Measurements from ENCODE around the gene LMBR1. TPM values are rescaled to one million over a fixed set of nuclear protein-coding genes. Genes with fewer than 3 reads are reported as not detected.
A peak's percentile ranks its signal among the peaks of the same experiment; 100 is the strongest.
"Not testable (repeated sequence)": the region's sequence is repeated elsewhere in the genome, so short reads cannot be mapped to it uniquely, and the experiment has no call there.

The LMBR1 gene
- polyA plus RNA-seq, 3 donors from 2014 or later, result 20.2 to 34.3 (median 23.3) TPM

GRCh38 chr7:156922304-156922703 lies 29.3 kb upstream of the LMBR1 start:
- Mint-ChIP-seq H3K4me3 (peak overlapping the region in 4 of 5 donors; percentile 39 to 75 (median 44)), H3K27ac (peak overlapping the region; percentile 51 to 99 (median 90)), H3K27me3 (ENCODE audit: low read depth in 3 of 3) (peaks cover 15 to 37% (median 17%) of the 10 kb centered on the region in 3 donors), H3K4me1 (peaks cover 15 to 21% of the 10 kb centered on the region in 2 donors)
- not testable (repeated sequence) for H3K9me3 Mint-ChIP-seq, H3K36me3 Mint-ChIP-seq, DNase-seq

GRCh38 chr7:156920487-156921373 lies 27.7 kb upstream of the LMBR1 start:
- Mint-ChIP-seq H3K27me3 (ENCODE audit: low read depth in 3 of 3) (peaks cover 13 to 37% (median 18%) of the 10 kb centered on the region in 3 donors), H3K27ac (peak overlapping the region in 5 of 6 donors; percentile 28 to 58 (median 49)), H3K4me1 (peaks cover 15 to 21% of the 10 kb centered on the region in 2 donors)
- H3K4me3 Mint-ChIP-seq, DNase-seq, H3K9me3 Mint-ChIP-seq, H3K36me3 Mint-ChIP-seq: not testable (repeated sequence)

DNA sequence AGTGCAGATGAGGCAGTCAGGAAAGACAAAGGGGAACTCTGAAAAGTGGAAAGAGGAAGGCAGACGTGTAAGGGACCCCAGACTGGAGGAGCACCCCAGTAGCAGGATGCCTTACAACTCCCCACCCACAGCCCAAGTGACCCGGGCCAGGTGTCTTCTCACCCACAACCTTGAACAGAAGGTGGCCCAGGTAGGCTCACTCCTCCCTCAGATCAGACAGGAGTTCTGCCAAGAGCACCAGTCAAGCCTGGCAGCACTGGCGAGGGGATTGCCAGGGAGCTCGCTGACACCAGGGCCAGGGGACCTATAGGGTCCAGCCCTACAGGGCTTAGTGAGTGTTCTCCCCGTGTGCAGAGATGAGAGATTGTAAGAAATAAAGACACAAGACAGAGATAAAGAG lies 27.1 kb upstream of the LMBR1 start:
- Mint-ChIP-seq H3K36me3 (peaks cover 0 to 2% (median 0%) of the 10 kb centered on the region in 3 donors), H3K27me3 (ENCODE audit: low read depth in 3 of 3) (peaks cover 13 to 40% (median 19%) of the 10 kb centered on the region in 3 donors), H3K4me3 (no peak overlapping the region), H3K27ac (peak overlapping the region in 2 of 6 donors; percentile 28 to 50), H3K4me1 (peaks cover 15 to 21% of the 10 kb centered on the region in 2 donors), H3K9me3 (no peaks in the 10 kb centered on the region)
- no peak for DNase-seq

GRCh38 chr7:156919132-156919713 lies 26.2 kb upstream of the LMBR1 start:
- H3K27me3 Mint-ChIP-seq (ENCODE audit: low read depth in 3 of 3), result peaks cover 13 to 34% (median 19%) of the 10 kb centered on the region in 3 donors
- no peaks in the 10 kb centered on the region for H3K9me3 Mint-ChIP-seq
- peaks cover 14 to 18% of the 10 kb centered on the region in 2 donors for H3K4me1 Mint-ChIP-seq
- H3K36me3 Mint-ChIP-seq, result peaks cover 0 to 2% (median 0%) of the 10 kb centered on the region in 3 donors
- no peak overlapping the region for H3K4me3 Mint-ChIP-seq
- no peak for DNase-seq
- no peak overlapping the region for H3K27ac Mint-ChIP-seq

DNA sequence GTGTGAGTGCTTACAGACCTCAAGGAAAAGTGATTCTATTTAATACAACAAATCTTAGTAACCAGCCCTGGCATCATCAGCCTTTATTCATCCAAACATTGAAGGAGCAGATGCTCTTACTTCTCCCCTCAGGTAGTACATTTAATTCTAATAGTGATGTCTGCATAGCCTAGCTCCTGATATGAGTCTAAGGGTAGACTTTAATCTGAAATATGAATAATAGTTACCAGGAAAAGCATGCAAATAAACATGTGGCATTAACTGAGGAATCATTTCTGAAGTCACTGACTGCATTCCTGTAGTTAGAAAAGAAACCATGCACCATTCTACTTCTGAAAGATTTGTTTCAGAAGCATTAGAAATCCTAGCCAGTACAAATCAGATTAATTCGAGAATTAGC lies 25.7 kb upstream of the LMBR1 start:
- Mint-ChIP-seq H3K4me3 (no peak overlapping the region), H3K27me3 (ENCODE audit: low read depth in 3 of 3) (peaks cover 13 to 34% (median 19%) of the 10 kb centered on the region in 3 donors), H3K9me3 (no peaks in the 10 kb centered on the region), H3K27ac (peak overlapping the region in 1 of 6 donors; percentile 13), H3K4me1 (peaks cover 11 to 15% of the 10 kb centered on the region in 2 donors), H3K36me3 (peaks cover 0 to 2% (median 0%) of the 10 kb centered on the region in 3 donors)
- no peak for DNase-seq

DNA sequence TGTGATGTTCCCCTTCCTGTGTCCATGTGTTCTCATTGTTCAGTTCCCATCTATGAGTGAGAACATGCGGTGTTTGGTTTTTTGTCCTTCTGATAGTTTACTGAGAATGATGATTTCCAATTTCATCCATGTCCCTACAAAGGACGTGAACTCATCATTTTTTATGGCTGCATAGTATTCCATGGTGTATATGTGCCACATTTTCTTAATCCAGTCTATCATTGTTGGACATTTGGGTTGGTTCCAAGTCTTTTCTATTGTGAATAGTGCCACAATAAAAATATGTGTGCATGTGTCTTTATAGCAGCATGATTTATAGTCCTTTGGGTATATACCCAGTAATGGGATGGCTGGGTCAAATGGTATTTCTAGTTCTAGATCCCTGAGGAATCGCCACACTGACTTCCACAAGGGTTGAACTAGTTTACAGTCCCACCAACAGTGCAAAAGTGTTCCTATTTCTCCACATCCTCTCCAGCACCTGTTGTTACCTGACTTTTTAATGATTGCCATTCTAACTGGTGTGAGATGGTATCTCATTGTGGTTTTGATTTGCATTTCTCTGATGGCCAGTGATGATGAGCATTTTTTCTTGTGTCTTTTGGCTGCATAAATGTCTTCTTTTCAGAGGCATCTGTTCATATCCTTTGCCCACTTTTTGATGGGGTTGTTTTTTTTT lies 16.7 kb upstream of the LMBR1 start:
- not testable (repeated sequence) for DNase-seq, H3K4me3 Mint-ChIP-seq, H3K36me3 Mint-ChIP-seq, H3K27ac Mint-ChIP-seq, H3K9me3 Mint-ChIP-seq, H3K4me1 Mint-ChIP-seq
- peaks cover 4 to 11% (median 10%) of the 10 kb centered on the region in 3 donors for H3K27me3 Mint-ChIP-seq (ENCODE audit: low read depth in 3 of 3)

- Mint-ChIP-seq H3K27me3 (ENCODE audit: low read depth in 3 of 3) (peaks cover 6 to 12% (median 10%) of the 10 kb centered on the region in 3 donors), H3K36me3 (peaks cover 0 to 4% (median 0%) of the 10 kb centered on the region in 3 donors), H3K27ac (no peak overlapping the region), H3K9me3 (peaks cover 0 to 2% (median 0%) of the 10 kb centered on the region in 6 donors), H3K4me1 (peaks cover 3 to 4% of the 10 kb centered on the region in 2 donors), H3K4me3 (no peak overlapping the region)
- DNase-seq, result no peak
Measured at GRCh38 chr7:156907656-156908055, 14.7 kb upstream of the LMBR1 start.

DNA sequence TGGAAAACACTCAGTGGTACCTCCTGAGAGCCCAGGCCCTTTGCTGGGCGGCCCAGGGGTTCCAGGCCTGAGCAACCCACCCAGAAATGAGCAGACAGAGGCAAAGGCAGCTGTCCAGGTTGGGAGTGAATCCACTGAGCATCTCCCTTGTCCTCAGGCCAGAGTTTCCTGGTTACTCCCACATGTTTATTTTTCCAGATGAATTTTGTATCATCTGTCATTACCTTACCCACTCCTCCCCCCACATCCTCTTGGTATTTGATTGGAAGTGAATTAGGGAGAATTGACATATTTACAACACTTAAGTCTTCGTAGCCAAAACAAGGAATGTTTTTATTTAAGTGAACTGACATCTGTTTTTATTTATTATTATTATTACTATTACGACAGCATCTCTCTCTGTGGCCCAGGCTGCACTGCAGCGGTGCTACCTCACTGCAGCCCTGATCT lies 13.2 kb upstream of the LMBR1 start:
- peaks cover 0 to 2% (median 0%) of the 10 kb centered on the region in 6 donors for H3K9me3 Mint-ChIP-seq
- H3K36me3 Mint-ChIP-seq, result peaks cover 0 to 4% (median 0%) of the 10 kb centered on the region in 3 donors
- H3K27me3 Mint-ChIP-seq (ENCODE audit: low read depth in 3 of 3), result peaks cover 7 to 12% (median 9%) of the 10 kb centered on the region in 3 donors
- DNase-seq, result no peak
- peaks cover 3 to 4% of the 10 kb centered on the region in 2 donors for H3K4me1 Mint-ChIP-seq
- no peak overlapping the region for H3K4me3 Mint-ChIP-seq
- no peak overlapping the region for H3K27ac Mint-ChIP-seq

GRCh38 chr7:156903232-156903909 lies 10.4 kb upstream of the LMBR1 start:
- H3K4me3 Mint-ChIP-seq, result no peak overlapping the region
- no peaks in the 10 kb centered on the region for H3K9me3 Mint-ChIP-seq
- DNase-seq, result no peak
- peaks cover 7 to 14% (median 8%) of the 10 kb centered on the region in 3 donors for H3K27me3 Mint-ChIP-seq (ENCODE audit: low read depth in 3 of 3)
- peaks cover 0 to 4% (median 0%) of the 10 kb centered on the region in 3 donors for H3K36me3 Mint-ChIP-seq
- H3K4me1 Mint-ChIP-seq, result no peaks in the 10 kb centered on the region
- H3K27ac Mint-ChIP-seq, result no peak overlapping the region

GRCh38 chr7:156900093-156900492 lies 7.1 kb upstream of the LMBR1 start:
- H3K27ac Mint-ChIP-seq, DNase-seq, H3K9me3 Mint-ChIP-seq, H3K4me3 Mint-ChIP-seq, H3K36me3 Mint-ChIP-seq: not testable (repeated sequence)
- Mint-ChIP-seq H3K4me1 (peaks cover 5 to 19% of the 10 kb centered on the region in 2 donors), H3K27me3 (ENCODE audit: low read depth in 3 of 3) (peaks cover 7 to 17% (median 8%) of the 10 kb centered on the region in 3 donors)

GRCh38 chr7:156898938-156899337 lies 6.0 kb upstream of the LMBR1 start:
- H3K4me3 Mint-ChIP-seq, result no peak overlapping the region
- H3K4me1 Mint-ChIP-seq, result peaks cover 12 to 29% of the 10 kb centered on the region in 2 donors
- peaks cover 7 to 22% (median 8%) of the 10 kb centered on the region in 3 donors for H3K27me3 Mint-ChIP-seq (ENCODE audit: low read depth in 3 of 3)
- H3K36me3 Mint-ChIP-seq, result peaks cover 0 to 4% (median 0%) of the 10 kb centered on the region in 3 donors
- H3K9me3 Mint-ChIP-seq, result peaks cover 0 to 2% (median 0%) of the 10 kb centered on the region in 6 donors
- no peak for DNase-seq
- no peak overlapping the region for H3K27ac Mint-ChIP-seq

- Mint-ChIP-seq H3K27ac (no peak overlapping the region), H3K9me3 (peaks cover 0 to 2% (median 0%) of the 10 kb centered on the region in 6 donors), H3K4me3 (no peak overlapping the region), H3K36me3 (no peaks in the 10 kb centered on the region), H3K4me1 (peaks cover 18 to 35% of the 10 kb centered on the region in 2 donors), H3K27me3 (ENCODE audit: low read depth in 3 of 3) (peaks cover 11 to 18% (median 14%) of the 10 kb centered on the region in 3 donors)
- no peak for DNase-seq
Measured at GRCh38 chr7:156897673-156898072, 4.7 kb upstream of the LMBR1 start.

All from immature natural killer cell (primary cell).